Activated CD4-positive, alpha-beta memory T cell treated with anti-CD3 and anti-CD28 coated beads for 36 hours (primary cell): ENCODE results near the gene PEA15. TPM values are rescaled to one million over a fixed set of nuclear protein-coding genes. Genes with fewer than 3 reads are reported as not detected.

Experiments used
- CTCF ChIA-PET: fragments of 350-600 bp; sonication (Branson Sonifier 250); formaldehyde crosslinking; loops from one replicate; lab custom pipeline; 2021; ENCODE audit warnings: antibody characterized with exemption, inconsistent platforms; lab: Charles Lee
- POLR2A ChIA-PET: fragments of 350-600 bp; sonication (Branson Sonifier 250); formaldehyde crosslinking; loops from one replicate; lab custom pipeline; 2021; ENCODE audit warnings: antibody characterized with exemption; lab: Charles Lee
- DNase-seq: peaks from one replicate; pipeline ENCODE4 v3.0.0-alpha.2; 2020
- H3K27ac Mint-ChIP-seq: one replicate; pipeline ENCODE4 v1.8.0; 2021; ENCODE audit warnings: mixed read lengths
- H3K27me3 Mint-ChIP-seq: one replicate; pipeline ENCODE4 v1.8.0; 2021; ENCODE audit warnings: mixed read lengths
- H3K36me3 Mint-ChIP-seq: one replicate; pipeline ENCODE4 v1.8.0; 2021; ENCODE audit warnings: mixed read lengths
- H3K4me1 Mint-ChIP-seq: one replicate; pipeline ENCODE4 v1.8.0; 2021; ENCODE audit warnings: low read depth, mixed read lengths
- H3K4me3 Mint-ChIP-seq: one replicate; pipeline ENCODE4 v1.8.0; 2021; ENCODE audit warnings: mild to moderate bottlenecking, mixed read lengths
- H3K9me3 Mint-ChIP-seq: one replicate; pipeline ENCODE4 v1.8.0; 2021; ENCODE audit warnings: mixed read lengths
- intact Hi-C: fragments of 100-400 bp; cut with micrococcal nuclease; formaldehyde crosslinking; loops from one replicate; pipeline ENCODE4 v1.15.1; 2023
- total RNA-seq, 2 experiments: library from RNA; stranded (reverse); gene quantifications; one replicate each; pipeline ENCODE4 v1.2.3, GENCODE V29; 2021

Gene PEA15
- total RNA-seq, 2 experiments from 2014 or later: 51.8 to 51.9 TPM

DNA sequence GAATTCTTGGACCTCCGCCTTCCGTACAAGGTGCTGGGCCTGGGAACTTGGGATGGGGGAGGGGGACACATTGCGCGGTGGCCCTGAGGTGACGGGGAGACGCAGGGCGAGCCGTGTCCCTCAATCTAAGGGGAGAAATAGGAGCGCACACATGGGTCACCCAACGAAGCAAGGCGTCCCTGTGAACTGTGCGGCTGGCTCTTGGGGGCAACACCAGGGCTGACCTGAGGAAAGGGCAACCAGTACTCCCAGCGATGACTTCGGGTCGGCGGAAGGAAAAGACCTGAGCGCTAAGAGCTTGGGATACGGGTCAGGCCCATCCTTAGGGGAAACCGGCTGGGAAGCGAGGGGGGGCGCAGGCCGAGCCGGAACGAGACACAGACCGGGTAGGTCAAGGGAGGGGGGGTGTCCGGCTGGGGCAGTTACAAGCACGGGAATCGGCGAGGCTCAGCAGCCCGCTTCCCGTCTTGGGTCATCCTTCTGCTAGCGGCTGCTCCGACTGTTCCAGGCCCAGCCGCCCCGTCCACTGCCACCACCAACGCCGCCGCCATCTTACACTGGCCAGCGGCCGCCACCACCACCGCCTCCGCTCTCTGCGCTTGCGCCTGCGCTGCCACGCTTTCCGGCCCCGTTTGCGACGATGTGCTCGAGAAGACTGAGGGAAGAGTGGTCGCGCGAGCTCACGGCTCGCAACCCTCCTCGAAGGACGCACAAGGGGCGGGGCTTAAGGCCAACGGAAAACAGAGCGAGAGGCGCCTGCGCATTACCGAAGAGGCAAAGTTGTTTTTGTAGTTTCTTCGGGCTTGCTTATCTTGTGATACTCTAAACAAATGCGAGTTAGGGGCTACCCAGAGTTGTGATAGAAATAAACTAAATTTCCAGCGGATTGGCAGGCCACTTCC lies 57.0 kb downstream of the PEA15 start, which contains the start of gene DCAF8:
TSS of gene DCAF8 (minus strand) at position 657 of the 902 bp plus-strand sequence. CDS start 18,541 bp downstream, outside the sequence.
- ChIA-PET POLR2A (interaction anchor here (0.5 to 3.9 kb wide), 17 partner anchors 10 to 1252 kb away, joined by 3 to 25 read pairs (median 4); partner anchors contain the start of genes IFI16, IGSF8, PEX19 and TAGLN2), CTCF (interaction anchor here (1.0 to 6.5 kb wide), 7 partner anchors 11 to 161 kb away, joined by 3 to 60 read pairs (median 6); no protein-coding TSS in a partner anchor)
- Mint-ChIP-seq H3K27me3 (no peaks in the 10 kb centered on the region), H3K36me3 (peaks cover 22% of the 10 kb centered on the region), H3K4me3 (peak within 1 kb of the TSS; percentile 96), H3K9me3 (no peaks in the 10 kb centered on the region), H3K4me1 (peaks cover 45% of the 10 kb centered on the region), H3K27ac (peak within 1 kb of the TSS; percentile 99)
- intact Hi-C loops: loop anchor here (1.0 to 10.0 kb wide), 9 partner anchors 23 to 855 kb away; partner anchors contain the start of genes COPA, IGSF8, NCSTN and NIT1
- DNase-seq: peak; percentile 99

DNA sequence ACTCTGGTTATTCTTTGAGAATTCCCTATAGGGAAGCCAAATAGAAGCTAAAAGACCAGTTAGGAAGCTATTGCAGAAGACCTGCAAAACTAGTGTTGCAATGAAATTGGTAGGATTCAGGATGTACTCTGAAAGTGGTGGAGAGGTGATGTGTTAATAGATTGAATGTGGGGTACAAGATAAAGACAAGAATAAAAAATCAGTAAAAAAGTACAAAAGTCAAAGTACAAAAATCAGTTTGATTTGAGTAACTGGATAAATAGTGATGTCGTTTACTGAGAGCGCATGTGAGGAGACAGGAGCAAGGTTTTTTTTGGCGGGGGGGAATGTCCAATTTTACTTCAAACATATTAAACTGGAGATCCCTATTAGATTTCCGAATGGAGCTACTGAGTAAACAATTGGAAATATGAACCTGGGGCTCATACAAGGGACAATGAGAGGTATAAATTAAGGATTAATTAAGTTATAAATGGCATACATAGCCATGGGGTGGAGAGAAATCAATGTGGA lies 59.7 kb downstream of the PEA15 start:
- ChIA-PET POLR2A (interaction anchor here (3.9 kb wide), 1 partner anchor 20 kb away, joined by 25 read pairs; the partner anchor contains the start of gene PEX19), CTCF (interaction anchor here (6.5 kb wide), 1 partner anchor 26 kb away, joined by 60 read pairs; no protein-coding TSS in a partner anchor)
- intact Hi-C loops: loop anchor here (5.0 to 10.0 kb wide), 3 partner anchors 343 to 852 kb away; partner anchors contain the start of genes NIT1 and PFDN2
- Mint-ChIP-seq H3K27me3 (no peaks in the 10 kb centered on the region), H3K9me3 (no peaks in the 10 kb centered on the region), H3K4me3 (no peak overlapping the region), H3K27ac (no peak overlapping the region), H3K4me1 (peaks cover 23% of the 10 kb centered on the region), H3K36me3 (peaks cover 13% of the 10 kb centered on the region)
- DNase-seq: no peak

Other genes starting within 250 kb of the PEA15 start
- gene PIGM, start 173.4 kb upstream of the PEA15 start, total RNA-seq: 1 to 10 TPM; 4.4 to 4.7 TPM
- gene KCNJ10, start 135.2 kb upstream of the PEA15 start, total RNA-seq: not detected
- not detected for gene KCNJ9, start 123.8 kb upstream of the PEA15 start, total RNA-seq
- 10 to 100 TPM; 31.2 to 34.5 TPM for gene IGSF8, start 106.8 kb upstream of the PEA15 start, total RNA-seq
- gene ATP1A2, start 89.6 kb upstream of the PEA15 start, total RNA-seq: not detected
- gene ATP1A4, start 53.8 kb upstream of the PEA15 start, total RNA-seq: not detected
- gene CASQ1, start 14.8 kb upstream of the PEA15 start, total RNA-seq: not detected
- gene DCAF8, start 57.2 kb downstream of the PEA15 start, total RNA-seq: 100 to 1,000 TPM; 142 to 150 TPM
- 10 to 100 TPM; 50.0 to 61.1 TPM for gene PEX19, start 79.7 kb downstream of the PEA15 start, total RNA-seq
- 100 to 1,000 TPM; 132 TPM for gene COPA, start 137.9 kb downstream of the PEA15 start, total RNA-seq
- 10 to 100 TPM; 39.8 to 42.6 TPM for gene NCSTN, start 138.0 kb downstream of the PEA15 start, total RNA-seq
- under 1 TPM; 0.22 to 0.45 TPM for gene NHLH1, start 161.7 kb downstream of the PEA15 start, total RNA-seq
- not detected for gene VANGL2, start 195.2 kb downstream of the PEA15 start, total RNA-seq